T-helper 22 cell (primary cell): ENCODE results near the gene CERS1.

Source experiments
- DNase-seq: peaks from one replicate; pipeline ENCODE4 v3.0.0-alpha.2; 2020; ENCODE audit warnings: low read depth

CERS1 gene

GRCh38 chr19:18898607-18899408 lies 2.9 kb upstream of the CERS1 start:
- no peak for DNase-seq

GRCh38 chr19:18898081-18898606 lies 2.2 kb upstream of the CERS1 start:
- no peak for DNase-seq

GRCh38 chr19:18897094-18898029 lies 1.4 kb upstream of the CERS1 start:
- DNase-seq = no peak

GRCh38 chr19:18896421-18896841 lies 473 bp upstream of the CERS1 start:
- no peak for DNase-seq

- DNase-seq = no peak
These were observed 727 bp downstream of the CERS1 start for GRCh38 chr19:18895038-18895823.

GRCh38 chr19:18894254-18895037 lies 1.5 kb downstream of the CERS1 start:
- no peak for DNase-seq

- no peak for DNase-seq
These were observed 2.2 kb downstream of the CERS1 start for GRCh38 chr19:18893587-18894253.

- DNase-seq = no peak
These were observed 5.8 kb downstream of the CERS1 start for GRCh38 chr19:18889949-18890745.

- no peak for DNase-seq
These were observed 9.0 kb downstream of the CERS1 start for GRCh38 chr19:18886972-18887371.

GRCh38 chr19:18883526-18884304 lies 12.2 kb downstream of the CERS1 start:
- no peak for DNase-seq

- DNase-seq = no peak
These were observed 14.5 kb downstream of the CERS1 start for GRCh38 chr19:18881491-18881890.

- DNase-seq = no peak
These were observed 16.2 kb downstream of the CERS1 start for GRCh38 chr19:18879579-18880373.

GRCh38 chr19:18878858-18879578 lies 16.9 kb downstream of the CERS1 start:
- DNase-seq = no peak

- no peak for DNase-seq
These were observed 17.7 kb downstream of the CERS1 start for GRCh38 chr19:18878058-18878797.

GRCh38 chr19:18876865-18877264 lies 19.1 kb downstream of the CERS1 start:
- DNase-seq = no peak

- no peak for DNase-seq
These were observed 20.2 kb downstream of the CERS1 start for GRCh38 chr19:18875726-18876125.

- DNase-seq = no peak
These were observed 24.4 kb downstream of the CERS1 start for GRCh38 chr19:18871543-18871942.
